Measurements from ENCODE around the gene GPR3. TPM values are rescaled to one million over a fixed set of nuclear protein-coding genes. Genes with fewer than 3 reads are reported as not detected.

The GPR3 gene
- total RNA-seq, 1 experiment from 2014 or later, result 4.4 TPM

GRCh38 chr1:27346357-27346756, 46.1 kb upstream of the GPR3 start:
- H3K27me3 Mint-ChIP-seq (ENCODE audit: low read depth), result peaks cover 16% of the 10 kb centered on the region
- no CpG with 5 or more reads among the region's 8 CpGs for WGBS (ENCODE audit: extremely low coverage, insufficient read length, low lambda C conversion rate)
- no peak overlapping the region for H2BK15ac ChIP-seq (ENCODE audit: low read depth, low read length)

More at GRCh38 chr1:27346357-27346756, 46.1 kb upstream of the GPR3 start:
- Mint-ChIP-seq H3K27ac (peak overlapping the region in 1 of 3 experiments; percentile 1; a peak in 1 of 7 replicates), H3K4me3 (no peak overlapping the region), H3K4me1 (peaks cover 30 to 32% of the 10 kb centered on the region in 2 experiments), H3K9me3 (no peaks in the 10 kb centered on the region), H3K36me3 (ENCODE audit: insufficient read depth in 1 of 3, low read depth in 3 of 3) (peaks cover 5 to 18% (median 12%) of the 10 kb centered on the region in 3 experiments; a peak in 5 of 7 replicates)
- no peak overlapping the region for H3K56ac ChIP-seq (ENCODE audit: insufficient read length, low read depth, low read length)
- no peak overlapping the region for H2BK12ac ChIP-seq (ENCODE audit: insufficient read length, low read depth, low read length)
- no peaks in the 10 kb centered on the region; the same call in 1 of the 2 replicates for H3K4me1 ChIP-seq (ENCODE audit: insufficient read depth, low read length)
- H3K4ac ChIP-seq (ENCODE audit: low read depth, low read length), result no peak overlapping the region
- TF ChIP-seq, protein P1, sequence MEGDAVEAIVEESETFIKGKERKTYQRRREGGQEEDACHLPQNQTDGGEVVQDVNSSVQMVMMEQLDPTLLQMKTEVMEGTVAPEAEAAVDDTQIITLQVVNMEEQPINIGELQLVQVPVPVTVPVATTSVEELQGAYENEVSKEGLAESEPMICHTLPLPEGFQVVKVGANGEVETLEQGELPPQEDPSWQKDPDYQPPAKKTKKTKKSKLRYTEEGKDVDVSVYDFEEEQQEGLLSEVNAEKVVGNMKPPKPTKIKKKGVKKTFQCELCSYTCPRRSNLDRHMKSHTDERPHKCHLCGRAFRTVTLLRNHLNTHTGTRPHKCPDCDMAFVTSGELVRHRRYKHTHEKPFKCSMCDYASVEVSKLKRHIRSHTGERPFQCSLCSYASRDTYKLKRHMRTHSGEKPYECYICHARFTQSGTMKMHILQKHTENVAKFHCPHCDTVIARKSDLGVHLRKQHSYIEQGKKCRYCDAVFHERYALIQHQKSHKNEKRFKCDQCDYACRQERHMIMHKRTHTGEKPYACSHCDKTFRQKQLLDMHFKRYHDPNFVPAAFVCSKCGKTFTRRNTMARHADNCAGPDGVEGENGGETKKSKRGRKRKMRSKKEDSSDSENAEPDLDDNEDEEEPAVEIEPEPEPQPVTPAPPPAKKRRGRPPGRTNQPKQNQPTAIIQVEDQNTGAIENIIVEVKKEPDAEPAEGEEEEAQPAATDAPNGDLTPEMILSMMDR (conservative IDR thresholded peaks at IDR 0.05), result no peak
- H3T11ph ChIP-seq (ENCODE audit: low read length), result no peak overlapping the region
- no peak for DNase-seq
- no peak overlapping the region for H3K9ac ChIP-seq (ENCODE audit: extremely low read depth, insufficient read length, low read length)
- no peak overlapping the region for H3K14ac ChIP-seq (ENCODE audit: insufficient read depth, low read length)
- H3K23ac ChIP-seq (ENCODE audit: insufficient read length, low read depth, low read length), result no peak overlapping the region
- no peak overlapping the region for H2BK120ac ChIP-seq (ENCODE audit: low read depth, low read length, poor library complexity, severe bottlenecking)
- H3K18ac ChIP-seq (ENCODE audit: insufficient read length, low read depth, low read length), result no peak overlapping the region
- H3K79me1 ChIP-seq (ENCODE audit: insufficient read depth, low read depth, low read length, poor library complexity, severe bottlenecking), result no peaks in the 10 kb centered on the region
- no peak overlapping the region for H2BK5ac ChIP-seq (ENCODE audit: insufficient read length, low read length)
- H3K9me3 ChIP-seq (ENCODE audit: control insufficient read depth, low read depth, low read length), result no peaks in the 10 kb centered on the region
- no peak overlapping the region for H4K8ac ChIP-seq (replicated peaks; ENCODE audit: insufficient read length, low read depth, low read length)
- H2BK20ac ChIP-seq (ENCODE audit: low read depth, low read length, poor library complexity, severe bottlenecking), result no peak overlapping the region
- no peak overlapping the region for H4K91ac ChIP-seq (ENCODE audit: insufficient read length, low read depth, low read length)
- no peak overlapping the region for H4K5ac ChIP-seq (ENCODE audit: insufficient read length, low read depth, low read length)
- H2AK5ac ChIP-seq (ENCODE audit: insufficient read length, low read length), result no peak overlapping the region
- H4K20me1 ChIP-seq (ENCODE audit: control insufficient read depth, insufficient read depth, insufficient read length), result peaks cover 4% of the 10 kb centered on the region
- H2AFZ ChIP-seq (ENCODE audit: low read length), result no peak overlapping the region
- no peak overlapping the region for H3K27ac ChIP-seq (ENCODE audit: insufficient read length, low read depth, low read length)
- peaks cover 19% of the 10 kb centered on the region for H3K23me2 ChIP-seq (ENCODE audit: insufficient read length, low read depth, low read length, poor library complexity, severe bottlenecking)
- H3K4me2 ChIP-seq (ENCODE audit: insufficient read depth, insufficient read length, low read length), result no peak overlapping the region
- H3K79me2 ChIP-seq (ENCODE audit: insufficient read depth, low read length), result no peaks in the 10 kb centered on the region; the same call in 1 of the 2 replicates
- H3K27me3 ChIP-seq (ENCODE audit: insufficient read depth, low read length), result no peaks in the 10 kb centered on the region

All from H9 (cell line).